SK-N-SH (cell line): ENCODE measurements around the gene FASLG.

ENCODE experiments used
- CHD2 ChIP-seq: fragments of 150-350 bp; IDR thresholded peaks from 2 replicates; pipeline ENCODE4 v1.6.1; 2018; ENCODE audit warnings: low read length; ENCODE audit not compliant: partially characterized antibody
- EP300 ChIP-seq, 2 experiments: IDR thresholded peaks; 2 replicates each; pipeline versions ENCODE4 v1.4.0 to v1.6.1; 2012; ENCODE audit warnings: borderline replicate concordance in 1 of 2, low read depth in 1 of 2, low read length in 1 of 2
- EZH2phosphoT487 ChIP-seq: fragments of 200-600 bp; sonication (generic); IDR thresholded peaks from 2 replicates; pipeline ENCODE4 v1.6.1; 2017; ENCODE audit warnings: low read depth, mixed run types, mild to moderate bottlenecking, antibody characterized with exemption, moderate library complexity, borderline replicate concordance
- TF ChIP-seq, protein P1 (sequence below): fragments of 200-600 bp; sonication (generic); IDR thresholded peaks from 2 replicates; pipeline ENCODE4 v1.6.1; 2017; ENCODE audit warnings: antibody characterized with exemption, mild to moderate bottlenecking, moderate library complexity
- TF ChIP-seq, protein P2 (sequence below): IDR thresholded peaks from 2 replicates; pipeline ENCODE4 v1.6.1; 2012; ENCODE audit warnings: mild to moderate bottlenecking, low read depth, low read length, moderate library complexity

DNA sequence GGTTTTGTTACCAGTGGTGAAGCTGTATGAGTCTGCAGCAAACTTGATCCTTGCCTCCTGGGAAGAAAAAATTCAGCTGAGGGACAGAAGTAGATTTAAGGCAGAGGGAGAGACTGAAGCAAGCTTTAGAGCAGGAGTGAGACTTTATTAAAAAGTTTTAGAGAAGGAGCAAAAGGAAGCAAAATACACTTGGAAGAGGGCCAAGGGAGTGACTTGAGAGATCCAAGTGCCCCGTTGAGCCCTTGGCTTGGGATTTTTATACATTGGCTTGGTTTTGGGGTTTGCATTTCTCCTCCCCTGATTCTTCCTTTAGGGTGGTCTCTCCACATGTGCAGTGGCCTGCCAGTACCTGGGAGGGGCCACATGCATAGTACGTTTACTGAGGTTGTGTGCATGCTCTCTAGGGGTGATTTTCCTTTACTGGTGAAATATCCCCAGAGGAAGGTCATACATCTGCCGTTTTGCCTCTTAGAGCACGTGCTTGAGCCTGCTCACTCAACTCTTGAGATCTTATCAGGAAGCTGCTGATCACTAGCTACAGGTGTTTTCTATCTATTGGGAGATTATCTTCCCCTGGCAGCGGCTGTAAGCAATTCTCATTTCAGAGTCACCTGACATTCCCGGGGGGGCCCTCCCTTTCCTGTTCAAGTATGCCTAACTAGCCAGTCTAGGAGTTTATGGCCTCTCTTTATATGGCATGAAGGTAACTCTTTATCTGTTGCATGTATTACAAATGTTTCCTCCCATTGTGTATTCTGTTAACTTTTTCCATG, 20.3 kb downstream of the FASLG start:
- TF ChIP-seq EP300 (IDR thresholded peaks at IDR 0.05; ENCODE audit: borderline replicate concordance in 1 of 2, low read depth in 1 of 2, low read length in 1 of 2) (no peak), EZH2phosphoT487 (no peak), CHD2 (no peak)
- TF ChIP-seq, protein P1, sequence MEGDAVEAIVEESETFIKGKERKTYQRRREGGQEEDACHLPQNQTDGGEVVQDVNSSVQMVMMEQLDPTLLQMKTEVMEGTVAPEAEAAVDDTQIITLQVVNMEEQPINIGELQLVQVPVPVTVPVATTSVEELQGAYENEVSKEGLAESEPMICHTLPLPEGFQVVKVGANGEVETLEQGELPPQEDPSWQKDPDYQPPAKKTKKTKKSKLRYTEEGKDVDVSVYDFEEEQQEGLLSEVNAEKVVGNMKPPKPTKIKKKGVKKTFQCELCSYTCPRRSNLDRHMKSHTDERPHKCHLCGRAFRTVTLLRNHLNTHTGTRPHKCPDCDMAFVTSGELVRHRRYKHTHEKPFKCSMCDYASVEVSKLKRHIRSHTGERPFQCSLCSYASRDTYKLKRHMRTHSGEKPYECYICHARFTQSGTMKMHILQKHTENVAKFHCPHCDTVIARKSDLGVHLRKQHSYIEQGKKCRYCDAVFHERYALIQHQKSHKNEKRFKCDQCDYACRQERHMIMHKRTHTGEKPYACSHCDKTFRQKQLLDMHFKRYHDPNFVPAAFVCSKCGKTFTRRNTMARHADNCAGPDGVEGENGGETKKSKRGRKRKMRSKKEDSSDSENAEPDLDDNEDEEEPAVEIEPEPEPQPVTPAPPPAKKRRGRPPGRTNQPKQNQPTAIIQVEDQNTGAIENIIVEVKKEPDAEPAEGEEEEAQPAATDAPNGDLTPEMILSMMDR: no peak
- TF ChIP-seq, protein P2, sequence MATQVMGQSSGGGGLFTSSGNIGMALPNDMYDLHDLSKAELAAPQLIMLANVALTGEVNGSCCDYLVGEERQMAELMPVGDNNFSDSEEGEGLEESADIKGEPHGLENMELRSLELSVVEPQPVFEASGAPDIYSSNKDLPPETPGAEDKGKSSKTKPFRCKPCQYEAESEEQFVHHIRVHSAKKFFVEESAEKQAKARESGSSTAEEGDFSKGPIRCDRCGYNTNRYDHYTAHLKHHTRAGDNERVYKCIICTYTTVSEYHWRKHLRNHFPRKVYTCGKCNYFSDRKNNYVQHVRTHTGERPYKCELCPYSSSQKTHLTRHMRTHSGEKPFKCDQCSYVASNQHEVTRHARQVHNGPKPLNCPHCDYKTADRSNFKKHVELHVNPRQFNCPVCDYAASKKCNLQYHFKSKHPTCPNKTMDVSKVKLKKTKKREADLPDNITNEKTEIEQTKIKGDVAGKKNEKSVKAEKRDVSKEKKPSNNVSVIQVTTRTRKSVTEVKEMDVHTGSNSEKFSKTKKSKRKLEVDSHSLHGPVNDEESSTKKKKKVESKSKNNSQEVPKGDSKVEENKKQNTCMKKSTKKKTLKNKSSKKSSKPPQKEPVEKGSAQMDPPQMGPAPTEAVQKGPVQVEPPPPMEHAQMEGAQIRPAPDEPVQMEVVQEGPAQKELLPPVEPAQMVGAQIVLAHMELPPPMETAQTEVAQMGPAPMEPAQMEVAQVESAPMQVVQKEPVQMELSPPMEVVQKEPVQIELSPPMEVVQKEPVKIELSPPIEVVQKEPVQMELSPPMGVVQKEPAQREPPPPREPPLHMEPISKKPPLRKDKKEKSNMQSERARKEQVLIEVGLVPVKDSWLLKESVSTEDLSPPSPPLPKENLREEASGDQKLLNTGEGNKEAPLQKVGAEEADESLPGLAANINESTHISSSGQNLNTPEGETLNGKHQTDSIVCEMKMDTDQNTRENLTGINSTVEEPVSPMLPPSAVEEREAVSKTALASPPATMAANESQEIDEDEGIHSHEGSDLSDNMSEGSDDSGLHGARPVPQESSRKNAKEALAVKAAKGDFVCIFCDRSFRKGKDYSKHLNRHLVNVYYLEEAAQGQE: no peak
